Measurements from ENCODE around the gene KAT2A. TPM values are rescaled to one million over a fixed set of nuclear protein-coding genes. Genes with fewer than 3 reads are reported as not detected.
A peak's percentile ranks its signal among the peaks of the same experiment; 100 is the strongest.

KAT2A gene
- total RNA-seq, 2 donors from 2014 or later: 26.4 to 31.3 TPM

DNA sequence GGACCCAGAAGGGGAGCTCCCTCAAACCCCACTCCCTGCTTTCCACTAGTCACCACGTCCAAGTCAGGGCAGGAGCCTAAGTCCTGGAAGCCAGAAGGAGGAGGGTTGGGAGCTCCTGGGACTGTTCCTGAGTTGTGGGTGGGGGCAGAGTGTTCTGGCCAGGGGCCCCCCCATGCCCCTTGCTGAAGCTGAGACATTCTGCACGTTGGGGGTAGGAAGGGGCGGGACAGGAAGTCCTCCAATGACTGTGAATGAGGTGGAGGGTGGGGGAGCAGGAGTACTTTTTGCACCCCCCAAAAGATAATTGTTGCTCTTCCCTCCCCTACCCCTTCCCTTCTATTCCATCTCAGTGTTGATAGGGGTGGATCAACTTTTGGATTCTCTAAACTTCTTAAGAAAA is 49.4 kb downstream of the KAT2A start:
- Histone ChIP-seq H3K4me3 (no peak overlapping the region), H3K9me3 (no peaks in the 10 kb centered on the region), H3K27me3 (replicated peaks; ENCODE audit: insufficient read depth) (no peaks in the 10 kb centered on the region), H3K27ac (no peak overlapping the region), H3K4me1 (ENCODE audit: control insufficient read depth in 1 of 2, low read depth in 2 of 2) (peaks cover 6 to 12% of the 10 kb centered on the region in 2 donors), H3K36me3 (no peaks in the 10 kb centered on the region)
- ATAC-seq (ENCODE audit: insufficient number of reproducible peaks, low FRiP score, low read depth) (no peak), DNase-seq (ENCODE audit: low spot score) (no peak)
- TF ChIP-seq, protein P1, sequence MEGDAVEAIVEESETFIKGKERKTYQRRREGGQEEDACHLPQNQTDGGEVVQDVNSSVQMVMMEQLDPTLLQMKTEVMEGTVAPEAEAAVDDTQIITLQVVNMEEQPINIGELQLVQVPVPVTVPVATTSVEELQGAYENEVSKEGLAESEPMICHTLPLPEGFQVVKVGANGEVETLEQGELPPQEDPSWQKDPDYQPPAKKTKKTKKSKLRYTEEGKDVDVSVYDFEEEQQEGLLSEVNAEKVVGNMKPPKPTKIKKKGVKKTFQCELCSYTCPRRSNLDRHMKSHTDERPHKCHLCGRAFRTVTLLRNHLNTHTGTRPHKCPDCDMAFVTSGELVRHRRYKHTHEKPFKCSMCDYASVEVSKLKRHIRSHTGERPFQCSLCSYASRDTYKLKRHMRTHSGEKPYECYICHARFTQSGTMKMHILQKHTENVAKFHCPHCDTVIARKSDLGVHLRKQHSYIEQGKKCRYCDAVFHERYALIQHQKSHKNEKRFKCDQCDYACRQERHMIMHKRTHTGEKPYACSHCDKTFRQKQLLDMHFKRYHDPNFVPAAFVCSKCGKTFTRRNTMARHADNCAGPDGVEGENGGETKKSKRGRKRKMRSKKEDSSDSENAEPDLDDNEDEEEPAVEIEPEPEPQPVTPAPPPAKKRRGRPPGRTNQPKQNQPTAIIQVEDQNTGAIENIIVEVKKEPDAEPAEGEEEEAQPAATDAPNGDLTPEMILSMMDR (IDR thresholded peaks at IDR 0.05): no peak

DNA sequence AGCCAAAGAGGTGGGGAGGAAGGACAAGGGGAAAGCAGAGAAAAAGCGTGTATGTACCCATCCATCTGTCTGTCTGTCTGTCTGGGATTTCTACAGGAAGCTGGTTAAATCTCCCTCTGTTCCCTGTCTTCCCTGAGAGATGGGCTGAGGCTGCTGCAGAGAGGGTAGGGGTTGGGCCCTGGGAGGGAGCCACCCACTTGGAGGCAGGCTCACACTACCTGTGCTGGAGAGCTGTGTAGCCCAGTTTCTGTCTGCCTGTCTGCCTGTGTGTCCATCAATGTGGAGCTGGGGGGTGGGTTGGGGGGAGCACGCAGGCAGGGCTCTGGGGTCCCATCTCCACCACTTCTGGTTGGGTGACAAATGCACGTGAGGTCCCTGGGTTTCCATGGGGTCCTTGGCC is 52.2 kb downstream of the KAT2A start:
- H3K4me1 ChIP-seq (ENCODE audit: control insufficient read depth in 1 of 2, low read depth in 2 of 2): peaks cover 6 to 15% of the 10 kb centered on the region in 2 donors
- no peaks in the 10 kb centered on the region for H3K9me3 ChIP-seq
- TF ChIP-seq, protein P1 (IDR thresholded peaks at IDR 0.05): no peak
- H3K4me3 ChIP-seq: no peak overlapping the region
- no peaks in the 10 kb centered on the region for H3K27me3 ChIP-seq (replicated peaks; ENCODE audit: insufficient read depth)
- no peak for DNase-seq (ENCODE audit: low spot score)
- no peak overlapping the region for H3K27ac ChIP-seq
- no peak for ATAC-seq (ENCODE audit: insufficient number of reproducible peaks, low FRiP score, low read depth)
- no peaks in the 10 kb centered on the region for H3K36me3 ChIP-seq

DNA sequence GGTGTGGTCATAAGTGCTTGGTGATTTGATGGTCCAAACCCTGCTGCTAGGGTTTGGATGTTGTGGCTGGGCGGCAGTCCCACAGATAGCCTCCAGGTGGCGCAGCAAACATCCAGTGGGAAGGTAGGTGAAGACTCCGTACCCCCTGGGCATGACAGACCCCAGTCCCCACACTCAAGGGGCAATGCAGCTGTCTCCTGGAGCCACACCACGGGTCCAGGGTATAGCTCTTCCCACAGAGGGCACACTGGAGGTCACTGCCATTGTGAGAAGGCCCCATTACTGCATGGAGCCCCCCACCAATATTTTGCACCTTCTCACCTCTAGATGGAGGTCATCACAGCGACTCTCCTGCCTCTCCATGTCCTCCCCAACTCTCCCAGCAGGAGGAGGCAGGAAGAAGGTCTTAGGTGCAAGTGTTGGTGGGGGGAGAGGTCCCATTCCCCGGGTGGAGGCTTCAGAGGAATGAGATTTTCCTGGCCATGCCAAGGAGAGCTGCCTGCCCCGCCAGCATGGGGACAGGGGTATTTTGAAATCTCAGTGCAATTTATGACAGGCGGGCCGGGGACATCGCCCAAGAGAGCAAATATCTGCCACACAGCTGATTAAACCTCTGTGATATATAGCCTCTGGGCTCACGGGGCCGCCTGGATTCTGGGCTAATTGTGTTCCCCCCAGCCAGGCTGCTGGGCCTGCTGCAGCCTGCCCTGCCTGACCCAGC is 53.6 kb downstream of the KAT2A start:
- H3K36me3 ChIP-seq: no peaks in the 10 kb centered on the region
- TF ChIP-seq, protein P1 (IDR thresholded peaks at IDR 0.05): peak; percentile 90
- H3K27me3 ChIP-seq (replicated peaks; ENCODE audit: insufficient read depth): no peaks in the 10 kb centered on the region
- no peak overlapping the region for H3K27ac ChIP-seq
- H3K9me3 ChIP-seq: no peaks in the 10 kb centered on the region
- DNase-seq (ENCODE audit: low spot score): no peak
- peaks cover 4 to 13% of the 10 kb centered on the region in 2 donors for H3K4me1 ChIP-seq (ENCODE audit: control insufficient read depth in 1 of 2, low read depth in 2 of 2)
- H3K4me3 ChIP-seq: no peak overlapping the region
- ATAC-seq (ENCODE audit: insufficient number of reproducible peaks, low FRiP score, low read depth): peak; percentile 12

DNA sequence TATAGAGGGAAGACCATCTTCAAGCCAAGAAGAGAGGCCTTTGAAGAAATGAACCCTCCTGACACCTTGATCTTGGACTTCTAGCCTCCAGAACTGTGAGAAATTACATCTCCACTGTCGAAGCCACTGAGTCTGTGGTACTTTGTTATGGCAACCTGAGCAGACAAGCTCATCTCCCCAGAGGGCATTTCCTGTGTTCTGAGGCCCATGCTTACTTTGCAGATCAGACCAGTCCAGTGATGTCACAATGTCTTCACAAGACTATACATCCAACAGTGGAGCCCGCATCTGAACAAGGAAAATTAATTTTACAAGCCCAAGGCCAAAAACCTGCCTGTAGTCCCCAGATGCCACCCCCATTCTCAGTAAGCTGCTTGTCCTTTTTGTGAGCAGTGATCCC is 56.0 kb downstream of the KAT2A start:
- H3K27ac ChIP-seq: no peak overlapping the region
- H3K4me3 ChIP-seq: no peak overlapping the region
- H3K36me3 ChIP-seq: no peaks in the 10 kb centered on the region
- H3K4me1 ChIP-seq (ENCODE audit: control insufficient read depth in 1 of 2, low read depth in 2 of 2): peaks cover 0 to 4% of the 10 kb centered on the region in 2 donors
- H3K9me3 ChIP-seq: no peaks in the 10 kb centered on the region
- ATAC-seq (ENCODE audit: insufficient number of reproducible peaks, low FRiP score, low read depth) (no peak), DNase-seq (ENCODE audit: low spot score) (no peak)
- TF ChIP-seq, protein P1 (IDR thresholded peaks at IDR 0.05): no peak
- no peaks in the 10 kb centered on the region for H3K27me3 ChIP-seq (replicated peaks; ENCODE audit: insufficient read depth)

Other genes starting within 250 kb of the KAT2A start
- 10 to 100 TPM; 76.3 to 81.5 TPM for gene ACLY, start 202.4 kb downstream of the KAT2A start, total RNA-seq
- 1 to 10 TPM; 1.1 to 2.2 TPM for gene ODAD4, start 190.8 kb downstream of the KAT2A start, total RNA-seq
- 10 to 100 TPM; 32.4 to 56.3 TPM for gene CNP, start 154.6 kb downstream of the KAT2A start, total RNA-seq
- 10 to 100 TPM; 61.2 to 80.6 TPM for gene DNAJC7, start 103.9 kb downstream of the KAT2A start, total RNA-seq
- gene NKIRAS2, start 101.3 kb downstream of the KAT2A start, total RNA-seq: 10 to 100 TPM; 43.8 to 46.2 TPM
- under 1 TPM; 0.21 to 0.54 TPM for gene C17orf113, start 70.8 kb downstream of the KAT2A start, total RNA-seq
- not detected for gene ZNF385C, start 22.9 kb downstream of the KAT2A start, total RNA-seq
- 10 to 100 TPM; 13.7 to 18.5 TPM for gene DHX58, start 8.7 kb downstream of the KAT2A start, total RNA-seq
- gene HSPB9, start 1.4 kb upstream of the KAT2A start, total RNA-seq: not detected
- 100 to 1,000 TPM in 1 of 2 donors, 10 to 100 TPM in 1; 89.2 to 158 TPM for gene RAB5C, start 33.6 kb upstream of the KAT2A start, total RNA-seq
- gene KCNH4, start 59.8 kb upstream of the KAT2A start, total RNA-seq: under 1 TPM in 1 of 2 donors, not detected in 1; 0.21 TPM
- gene HCRT, start 64.1 kb upstream of the KAT2A start, total RNA-seq: not detected
- gene GHDC, start 73.1 kb upstream of the KAT2A start, total RNA-seq: 10 to 100 TPM; 45.8 to 56.1 TPM
- gene STAT5B, start 155.0 kb upstream of the KAT2A start, total RNA-seq: 100 to 1,000 TPM in 1 of 2 donors, 10 to 100 TPM in 1; 95.2 to 117 TPM
- 10 to 100 TPM; 65.5 to 69.8 TPM for gene STAT5A, start 167.1 kb upstream of the KAT2A start, total RNA-seq